Endodermal cell (in vitro differentiated cells): ENCODE measurements around the gene KIF26B. TPM values are rescaled to one million over a fixed set of nuclear protein-coding genes. Genes with fewer than 3 reads are reported as not detected.

Experiments
- DNase-seq: peaks from one replicate; pipeline ENCODE4 v3.0.0-alpha.2; 2017
- H3K27ac ChIP-seq: 2 replicates; pipeline ENCODE4 v1.5.1; 2013; ENCODE audit warnings: mild to moderate bottlenecking, low read depth, low read length, moderate library complexity
- H3K27me3 ChIP-seq: 2 replicates; pipeline ENCODE4 v1.6.1; 2013; ENCODE audit warnings: mild to moderate bottlenecking, low read length, moderate library complexity; ENCODE audit not compliant: insufficient read depth, control insufficient read depth, poor library complexity, severe bottlenecking
- H3K36me3 ChIP-seq: 2 replicates; pipeline ENCODE4 v1.7.0; 2013; ENCODE audit warnings: mild to moderate bottlenecking, low read length, moderate library complexity; ENCODE audit not compliant: control insufficient read depth, insufficient read depth
- H3K4me1 ChIP-seq: one replicate; pipeline ENCODE4 v1.7.0; 2013; ENCODE audit warnings: low read length; ENCODE audit not compliant: control insufficient read depth, insufficient read depth
- H3K4me3 ChIP-seq: 2 replicates; pipeline ENCODE4 v1.5.1; 2013; ENCODE audit warnings: mild to moderate bottlenecking, low read length, moderate library complexity
- H3K9ac ChIP-seq: 2 replicates; pipeline ENCODE4 v1.6.1; 2013; ENCODE audit warnings: mild to moderate bottlenecking, low read length, moderate library complexity; ENCODE audit not compliant: poor library complexity, severe bottlenecking; ENCODE audit errors: extremely low read depth
- H3K9me3 ChIP-seq: 2 replicates; pipeline ENCODE4 v1.6.1; 2013; ENCODE audit warnings: mild to moderate bottlenecking, low read length, moderate library complexity; ENCODE audit not compliant: control insufficient read depth
- H3K27ac Mint-ChIP-seq: 2 replicates; pipeline ENCODE4 v1.8.0; 2020; ENCODE audit warnings: mixed read lengths
- H3K27me3 Mint-ChIP-seq: 2 replicates; pipeline ENCODE4 v1.8.0; 2021; ENCODE audit warnings: mild to moderate bottlenecking, mixed read lengths; ENCODE audit not compliant: insufficient read depth
- H3K36me3 Mint-ChIP-seq: 2 replicates; pipeline ENCODE4 v1.8.0; 2020; ENCODE audit warnings: low read depth, mixed read lengths
- H3K4me1 Mint-ChIP-seq: 2 replicates; pipeline ENCODE4 v1.8.0; 2020; ENCODE audit warnings: mixed read lengths
- H3K4me3 Mint-ChIP-seq: 2 replicates; pipeline ENCODE4 v1.8.0; 2020; ENCODE audit warnings: mild to moderate bottlenecking, moderate library complexity, mixed read lengths
- H3K9me3 Mint-ChIP-seq: 2 replicates; pipeline ENCODE4 v1.8.0; 2020; ENCODE audit warnings: mild to moderate bottlenecking, mixed read lengths
- WGBS, 2 experiments: methylation state at CpG; one replicate each; pipeline versions ENCODE4 v1.1.5 to v1.1.7; 2013; ENCODE audit warnings: missing lambda C conversion rate in 2 of 2, mixed read lengths in 1 of 2; ENCODE audit not compliant: insufficient coverage in 1 of 2, insufficient read length in 1 of 2; 5-methylcytosine and 5-hydroxymethylcytosine counted together
- total RNA-seq, 2 donors: library from RNA; stranded (reverse); fragmentation: NEBNext Ultra II Directional in 1 of 2; extraction: Animal tissue kit (Norgen Biotek cat#: 25700) in 1 of 2; gene quantifications; 2 replicates in 1 of 2; 3 replicates in 1 of 2; pipeline ENCODE4 v1.2.1, GENCODE V29; 2021
- TF ChIP-seq, protein P1 (sequence below): fragments of 200-600 bp; sonication (generic); conservative IDR thresholded peaks from 2 replicates; pipeline ENCODE4 v1.5.0; 2021; ENCODE audit warnings: antibody characterized with exemption, mild to moderate bottlenecking

The KIF26B gene
- total RNA-seq, 2 donors from 2014 or later: 12.3 to 21.0 TPM

DNA sequence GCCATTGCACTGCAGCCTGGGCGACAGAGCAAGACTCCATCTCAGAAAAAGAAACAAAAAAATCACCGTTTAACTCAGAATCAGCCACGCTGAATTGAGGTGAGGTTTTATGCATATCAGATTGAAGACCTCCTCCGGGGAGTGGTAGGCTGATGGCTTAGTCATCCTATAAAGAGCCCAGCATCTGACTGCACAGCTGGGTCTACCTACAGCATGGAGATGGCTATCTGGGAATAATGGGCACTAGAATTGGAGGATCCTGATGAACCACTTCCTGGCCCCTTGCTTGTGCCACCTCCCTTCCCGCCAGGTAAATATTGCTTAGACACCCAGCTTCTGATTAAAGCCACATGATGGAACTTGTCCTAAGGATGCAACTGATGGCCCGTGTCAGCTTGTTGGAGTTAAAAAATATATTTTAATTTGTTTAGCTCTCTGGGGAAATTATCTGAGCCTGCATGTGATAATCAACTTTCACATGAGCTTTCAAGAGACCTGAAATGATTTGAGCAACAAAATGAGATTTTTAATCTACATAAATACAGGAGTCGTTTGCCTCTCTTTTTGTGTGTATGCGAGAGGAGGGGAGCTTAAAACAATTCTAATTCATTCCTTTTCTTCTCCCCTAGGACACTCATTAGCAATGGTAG lies 157.2 kb downstream of the KIF26B start:
- peaks cover 19% of the 10 kb centered on the region for H3K4me1 Mint-ChIP-seq
- peaks cover 6% of the 10 kb centered on the region for H3K36me3 Mint-ChIP-seq
- no peak overlapping the region for H3K27ac ChIP-seq
- TF ChIP-seq, protein P1, sequence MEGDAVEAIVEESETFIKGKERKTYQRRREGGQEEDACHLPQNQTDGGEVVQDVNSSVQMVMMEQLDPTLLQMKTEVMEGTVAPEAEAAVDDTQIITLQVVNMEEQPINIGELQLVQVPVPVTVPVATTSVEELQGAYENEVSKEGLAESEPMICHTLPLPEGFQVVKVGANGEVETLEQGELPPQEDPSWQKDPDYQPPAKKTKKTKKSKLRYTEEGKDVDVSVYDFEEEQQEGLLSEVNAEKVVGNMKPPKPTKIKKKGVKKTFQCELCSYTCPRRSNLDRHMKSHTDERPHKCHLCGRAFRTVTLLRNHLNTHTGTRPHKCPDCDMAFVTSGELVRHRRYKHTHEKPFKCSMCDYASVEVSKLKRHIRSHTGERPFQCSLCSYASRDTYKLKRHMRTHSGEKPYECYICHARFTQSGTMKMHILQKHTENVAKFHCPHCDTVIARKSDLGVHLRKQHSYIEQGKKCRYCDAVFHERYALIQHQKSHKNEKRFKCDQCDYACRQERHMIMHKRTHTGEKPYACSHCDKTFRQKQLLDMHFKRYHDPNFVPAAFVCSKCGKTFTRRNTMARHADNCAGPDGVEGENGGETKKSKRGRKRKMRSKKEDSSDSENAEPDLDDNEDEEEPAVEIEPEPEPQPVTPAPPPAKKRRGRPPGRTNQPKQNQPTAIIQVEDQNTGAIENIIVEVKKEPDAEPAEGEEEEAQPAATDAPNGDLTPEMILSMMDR: no peak
- H3K27me3 Mint-ChIP-seq: no peaks in the 10 kb centered on the region
- H3K4me1 ChIP-seq: peaks cover 9% of the 10 kb centered on the region
- no peak for DNase-seq
- no peak overlapping the region for H3K4me3 ChIP-seq
- WGBS, 2 experiments: 85 to 100% methylated on average over 6 to 7 of the region's 8 CpGs
- H3K27ac Mint-ChIP-seq: no peak overlapping the region
- H3K27me3 ChIP-seq: no peaks in the 10 kb centered on the region
- no peak overlapping the region for H3K4me3 Mint-ChIP-seq
- H3K9me3 ChIP-seq: no peaks in the 10 kb centered on the region
- H3K9ac ChIP-seq: no peak overlapping the region
- H3K9me3 Mint-ChIP-seq: peaks cover 3% of the 10 kb centered on the region
- H3K36me3 ChIP-seq: no peaks in the 10 kb centered on the region

DNA sequence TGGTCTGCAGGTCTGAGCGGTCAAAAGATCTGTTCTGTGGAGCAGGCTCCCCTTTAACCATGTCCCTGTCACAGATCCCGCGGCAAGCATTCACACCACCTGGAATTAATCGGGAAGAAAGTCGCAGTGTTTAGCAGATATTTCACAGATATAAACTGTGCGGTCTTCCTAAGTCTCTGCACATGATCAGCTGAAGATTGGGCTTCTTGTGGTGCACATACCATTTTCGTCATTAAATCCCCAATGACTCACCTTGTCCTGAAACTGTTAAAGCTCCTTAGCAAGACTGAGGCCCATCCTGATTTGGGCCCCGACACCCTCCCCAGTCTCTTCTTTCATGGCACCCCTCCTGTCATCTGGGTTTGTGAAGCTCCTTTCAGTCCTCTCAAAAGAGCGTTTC lies 158.8 kb downstream of the KIF26B start:
- no peak overlapping the region for H3K4me3 ChIP-seq
- H3K4me3 Mint-ChIP-seq: no peak overlapping the region
- no peaks in the 10 kb centered on the region for H3K27me3 Mint-ChIP-seq
- WGBS, 2 experiments: 94 to 98% methylated on average over 9 of the region's 9 CpGs
- H3K9ac ChIP-seq: no peak overlapping the region
- H3K36me3 Mint-ChIP-seq: peaks cover 6% of the 10 kb centered on the region
- TF ChIP-seq, protein P1: no peak
- H3K27me3 ChIP-seq: no peaks in the 10 kb centered on the region
- no peak for DNase-seq
- H3K36me3 ChIP-seq: no peaks in the 10 kb centered on the region
- H3K4me1 Mint-ChIP-seq: peaks cover 33% of the 10 kb centered on the region
- no peaks in the 10 kb centered on the region for H3K9me3 ChIP-seq
- H3K27ac ChIP-seq: no peak overlapping the region
- H3K4me1 ChIP-seq: peaks cover 21% of the 10 kb centered on the region
- peaks cover 3% of the 10 kb centered on the region for H3K9me3 Mint-ChIP-seq
- H3K27ac Mint-ChIP-seq: no peak overlapping the region

DNA sequence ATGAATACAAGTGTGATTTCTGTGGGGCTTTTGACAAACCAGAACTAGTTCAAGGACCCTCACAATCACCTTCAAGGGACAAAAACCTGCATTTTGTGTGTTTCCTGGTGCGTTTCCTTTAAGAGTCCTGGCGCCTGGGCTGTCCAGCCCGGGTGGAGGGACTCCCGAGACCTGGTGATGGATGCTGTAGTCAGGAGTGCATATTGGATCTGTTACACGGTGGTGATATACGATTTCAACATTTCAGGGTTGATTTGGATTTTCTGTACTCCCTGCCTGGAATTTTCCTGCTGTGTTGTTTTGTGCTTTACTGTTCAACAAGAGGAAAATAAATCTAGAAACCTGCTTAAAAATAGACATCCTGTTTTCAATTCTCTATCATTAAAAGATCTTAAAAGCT lies 162.0 kb downstream of the KIF26B start:
- Histone ChIP-seq H3K36me3 (no peaks in the 10 kb centered on the region), H3K27me3 (no peaks in the 10 kb centered on the region), H3K9ac (no peak overlapping the region), H3K9me3 (no peaks in the 10 kb centered on the region), H3K4me1 (peaks cover 16% of the 10 kb centered on the region), H3K27ac (peak overlapping the region; percentile 22), H3K4me3 (peak overlapping the region; percentile 5)
- no peak for DNase-seq
- H3K4me3 Mint-ChIP-seq: no peak overlapping the region
- TF ChIP-seq, protein P1: no peak
- peaks cover 6% of the 10 kb centered on the region for H3K36me3 Mint-ChIP-seq
- peaks cover 24% of the 10 kb centered on the region for H3K4me1 Mint-ChIP-seq
- 85 to 94% methylated on average over 6 of the region's 6 CpGs for WGBS, 2 experiments
- no peaks in the 10 kb centered on the region for H3K9me3 Mint-ChIP-seq
- H3K27me3 Mint-ChIP-seq: no peaks in the 10 kb centered on the region
- peak overlapping the region; percentile 38 for H3K27ac Mint-ChIP-seq
